ENCODE measurements around the gene CTDSPL. TPM values are rescaled to one million over a fixed set of nuclear protein-coding genes. Genes with fewer than 3 reads are reported as not detected.
"Not testable (repeated sequence)": the region's sequence is repeated elsewhere in the genome, so short reads cannot be mapped to it uniquely, and the experiment has no call there.

CTDSPL gene
- total and polyA plus RNA-seq, 2 experiments from 2014 or later, result 7.1 to 33.4 TPM

- peak overlapping the region; percentile 51 for H3K4me2 ChIP-seq (ENCODE audit: unreplicated experiment)
- no peaks in the 10 kb centered on the region for H3K79me2 ChIP-seq (ENCODE audit: insufficient read depth)
- no peaks in the 10 kb centered on the region for H3K9me3 ChIP-seq (ENCODE audit: low read depth)
- no peaks in the 10 kb centered on the region for H3K27me3 ChIP-seq (replicated peaks; ENCODE audit: insufficient read depth)
- peak overlapping the region; percentile 67 for H3K4me3 ChIP-seq
- DNase-seq, result peak; percentile 26
- H3K4me1 ChIP-seq (ENCODE audit: insufficient read depth), result peaks cover 30% of the 10 kb centered on the region
- 19 to 26% methylated on average over 8 of the region's 8 CpGs for WGBS, 2 experiments (ENCODE audit: low coverage in 1 of 2, low lambda C conversion rate in 2 of 2, missing lambda C conversion rate in 2 of 2)
- TF ChIP-seq EZH2 (IDR thresholded peaks at IDR 0.05; ENCODE audit: insufficient read depth, poor library complexity, severe bottlenecking) (no peak), EZH2phosphoT487 (IDR thresholded peaks at IDR 0.05; ENCODE audit: insufficient read depth, low read depth) (no peak)
- peak overlapping the region; percentile 67 for H2AFZ ChIP-seq
- in situ Hi-C loops (cut with MboI), result no loop called here
- H3K27ac ChIP-seq, result peak overlapping the region; percentile 68
- peak overlapping the region; percentile 82 for H3K9ac ChIP-seq
- H3K9me2 ChIP-seq (ENCODE audit: insufficient read depth), result no peaks in the 10 kb centered on the region
- peaks cover 26% of the 10 kb centered on the region for H3F3A ChIP-seq (ENCODE audit: insufficient read depth)
- no peaks in the 10 kb centered on the region for H4K20me1 ChIP-seq (ENCODE audit: insufficient read depth)
- H3K36me3 ChIP-seq (ENCODE audit: low read depth), result no peaks in the 10 kb centered on the region
These were observed 168.7 kb downstream of the CTDSPL start for GRCh38 chr3:38030126-38031021.

GRCh38 chr3:38031022-38031994, 169.6 kb downstream of the CTDSPL start:
- Histone ChIP-seq H3F3A (ENCODE audit: insufficient read depth) (peaks cover 17% of the 10 kb centered on the region), H3K9me3 (ENCODE audit: low read depth) (no peaks in the 10 kb centered on the region), H3K36me3 (ENCODE audit: low read depth) (no peaks in the 10 kb centered on the region), H3K4me1 (ENCODE audit: insufficient read depth) (peaks cover 21% of the 10 kb centered on the region), H3K4me2 (ENCODE audit: unreplicated experiment) (peak overlapping the region; percentile 15), H3K9me2 (ENCODE audit: insufficient read depth) (no peaks in the 10 kb centered on the region), H2AFZ (peak overlapping the region; percentile 66), H3K79me2 (ENCODE audit: insufficient read depth) (no peaks in the 10 kb centered on the region), H3K4me3 (no peak overlapping the region), H3K9ac (peak overlapping the region; percentile 82), H3K27me3 (replicated peaks; ENCODE audit: insufficient read depth) (no peaks in the 10 kb centered on the region), H3K27ac (peak overlapping the region; percentile 68), H4K20me1 (ENCODE audit: insufficient read depth) (no peaks in the 10 kb centered on the region)
- in situ Hi-C loops (cut with MboI), result no loop called here
- 11 to 12% methylated on average over 9 of the region's 9 CpGs for WGBS, 2 experiments (ENCODE audit: low coverage in 1 of 2, low lambda C conversion rate in 2 of 2, missing lambda C conversion rate in 2 of 2)
- peak; percentile 92 for DNase-seq
- TF ChIP-seq EZH2 (IDR thresholded peaks at IDR 0.05; ENCODE audit: insufficient read depth, poor library complexity, severe bottlenecking) (no peak), EZH2phosphoT487 (IDR thresholded peaks at IDR 0.05; ENCODE audit: insufficient read depth, low read depth) (no peak)

DNA sequence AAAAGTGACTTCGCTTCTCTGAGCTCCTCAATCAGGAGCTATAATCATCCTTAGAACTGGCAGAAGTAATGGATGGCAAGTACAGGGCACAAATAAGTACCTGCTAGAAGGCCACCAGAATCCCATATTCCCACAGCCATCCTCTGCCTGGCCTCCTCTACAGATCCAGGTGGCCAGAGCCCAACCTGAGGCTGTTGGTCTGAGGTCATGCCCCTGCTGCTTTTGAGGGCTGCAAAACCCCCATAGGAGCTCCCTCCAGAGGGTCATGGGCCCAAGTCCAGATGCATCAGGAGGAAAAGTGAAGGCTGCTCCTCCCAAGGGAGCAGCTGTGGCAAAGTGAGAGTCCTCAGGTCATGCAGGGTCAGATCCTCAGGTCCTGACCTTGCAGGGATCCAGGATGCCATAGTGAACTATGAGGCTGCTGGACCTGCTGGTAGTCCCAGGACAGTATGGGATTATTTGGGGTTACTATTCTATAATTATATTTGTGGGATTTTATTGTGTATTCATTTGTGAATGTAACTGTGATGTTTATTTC, 170.7 kb downstream of the CTDSPL start:
- H3K79me2 ChIP-seq (ENCODE audit: insufficient read depth), result no peaks in the 10 kb centered on the region
- H3K4me3 ChIP-seq, result no peak overlapping the region
- H3K27me3 ChIP-seq (replicated peaks; ENCODE audit: insufficient read depth), result no peaks in the 10 kb centered on the region
- no peak overlapping the region for H3K27ac ChIP-seq
- 94 to 100% methylated on average over 1 of the region's 1 CpG for WGBS, 2 experiments (ENCODE audit: low coverage in 1 of 2, low lambda C conversion rate in 2 of 2, missing lambda C conversion rate in 2 of 2)
- no peaks in the 10 kb centered on the region for H3K9me3 ChIP-seq (ENCODE audit: low read depth)
- no peak overlapping the region for H2AFZ ChIP-seq
- no peak for TF ChIP-seq EZH2phosphoT487 (IDR thresholded peaks at IDR 0.05; ENCODE audit: insufficient read depth, low read depth)
- TF ChIP-seq EZH2 (IDR thresholded peaks at IDR 0.05; ENCODE audit: insufficient read depth, poor library complexity, severe bottlenecking), result no peak
- no peak for DNase-seq
- no peaks in the 10 kb centered on the region for H4K20me1 ChIP-seq (ENCODE audit: insufficient read depth)
- in situ Hi-C loops (cut with MboI), result no loop called here
- H3K9ac ChIP-seq, result no peak overlapping the region
- H3F3A ChIP-seq (ENCODE audit: insufficient read depth), result peaks cover 17% of the 10 kb centered on the region
- H3K36me3 ChIP-seq (ENCODE audit: low read depth), result no peaks in the 10 kb centered on the region
- H3K9me2 ChIP-seq (ENCODE audit: insufficient read depth), result no peaks in the 10 kb centered on the region
- H3K4me1 ChIP-seq (ENCODE audit: insufficient read depth), result peaks cover 21% of the 10 kb centered on the region
- no peak overlapping the region for H3K4me2 ChIP-seq (ENCODE audit: unreplicated experiment)

GRCh38 chr3:38033586-38033985, 171.9 kb downstream of the CTDSPL start:
- H3K27me3 ChIP-seq (replicated peaks; ENCODE audit: insufficient read depth); H3K4me3 ChIP-seq; H3K9ac ChIP-seq; H3K9me3 ChIP-seq (ENCODE audit: low read depth); H4K20me1 ChIP-seq (ENCODE audit: insufficient read depth); in situ Hi-C loops (cut with MboI); H3K9me2 ChIP-seq (ENCODE audit: insufficient read depth); H3K27ac ChIP-seq; H2AFZ ChIP-seq; DNase-seq; H3K79me2 ChIP-seq (ENCODE audit: insufficient read depth); H3K4me2 ChIP-seq (ENCODE audit: unreplicated experiment); H3K36me3 ChIP-seq (ENCODE audit: low read depth): not testable (repeated sequence)
- 96 to 97% methylated on average over 5 to 7 of the region's 7 CpGs for WGBS, 2 experiments (ENCODE audit: low coverage in 1 of 2, low lambda C conversion rate in 2 of 2, missing lambda C conversion rate in 2 of 2)
- Histone ChIP-seq H3F3A (ENCODE audit: insufficient read depth) (peaks cover 21% of the 10 kb centered on the region), H3K4me1 (ENCODE audit: insufficient read depth) (peaks cover 21% of the 10 kb centered on the region)

Small RNAs within 50 kb of the gene (microRNA-seq; reads per million reads assigned to microRNA genes)
- gene MIR26A1 (ENCODE audit: borderline number of aligned reads), result 15.9 reads per million, percentile 24 among the genes with 10 or more reads in this experiment

Small RNAs within 50 kb of the gene (small RNA-seq; reads per million reads assigned to genes)
- gene MIR26A1 (ENCODE audit: low read depth, low replicate concordance), result not detected
- not detected for gene RF00019 (ENCODE audit: low read depth, low replicate concordance)

Other genes with a start within 250 kb of the CTDSPL start
- 6.6 and 12.4 TPM in 2 replicates for gene VILL, start 128.9 kb downstream of the CTDSPL start, total RNA-seq (2014; rRNA removed; shearing (Covaris generic))
- gene VILL, start 128.9 kb downstream of the CTDSPL start, polyA plus RNA-seq (2016; fragmentation: Nextera tagmentation; extraction: Ambion mirVana), result 2.8 and 2.9 TPM in 2 replicates
- gene PLCD1, start 167.8 kb downstream of the CTDSPL start, total RNA-seq (2014; rRNA removed; shearing (Covaris generic)), result 18.8 and 20.2 TPM in 2 replicates
- 19.6 and 21.4 TPM in 2 replicates for gene PLCD1, start 167.8 kb downstream of the CTDSPL start, polyA plus RNA-seq (2016; fragmentation: Nextera tagmentation; extraction: Ambion mirVana)
- gene DLEC1, start 177.3 kb downstream of the CTDSPL start, total RNA-seq (2014; rRNA removed; shearing (Covaris generic)), result not detected in 2 replicates
- gene DLEC1, start 177.3 kb downstream of the CTDSPL start, polyA plus RNA-seq (2016; fragmentation: Nextera tagmentation; extraction: Ambion mirVana), result 0.15 TPM in 1 of 2 replicates, not detected in the other